HG02571 (cell line): ENCODE results near the gene PARD3B.

ENCODE experiments used
- ATAC-seq: cut with Tn5 transposase; IDR thresholded peaks from one replicate; pipeline ENCODE4 v1.9.1; 2021; ENCODE audit warnings: mild to moderate bottlenecking, moderate library complexity; ENCODE audit not compliant: unreplicated experiment

Gene PARD3B

GRCh38 chr2:205361272-205361671, 816.0 kb downstream of the PARD3B start:
- no peak for ATAC-seq

- ATAC-seq = no peak
Measured at GRCh38 chr2:205361970-205362369, 816.7 kb downstream of the PARD3B start.

GRCh38 chr2:205364261-205364660, 819.0 kb downstream of the PARD3B start:
- ATAC-seq = no peak

GRCh38 chr2:205366336-205367060, 821.2 kb downstream of the PARD3B start:
- no peak for ATAC-seq

- no peak for ATAC-seq
Measured at GRCh38 chr2:205367331-205367935, 822.2 kb downstream of the PARD3B start.

GRCh38 chr2:205369813-205370212, 824.5 kb downstream of the PARD3B start:
- ATAC-seq = no peak

- no peak for ATAC-seq
Measured at GRCh38 chr2:205370726-205371125, 825.5 kb downstream of the PARD3B start.

- ATAC-seq = no peak
Measured at GRCh38 chr2:205372141-205372540, 826.9 kb downstream of the PARD3B start.

GRCh38 chr2:205375461-205376448, 830.5 kb downstream of the PARD3B start:
- no peak for ATAC-seq

- no peak for ATAC-seq
Measured at GRCh38 chr2:205377324-205377723, 832.0 kb downstream of the PARD3B start.

- ATAC-seq = no peak
Measured at GRCh38 chr2:205383601-205384000, 838.3 kb downstream of the PARD3B start.

- ATAC-seq = no peak
Measured at GRCh38 chr2:205386109-205386508, 840.8 kb downstream of the PARD3B start.

GRCh38 chr2:205387350-205388055, 842.2 kb downstream of the PARD3B start:
- no peak for ATAC-seq

GRCh38 chr2:205390866-205391265, 845.6 kb downstream of the PARD3B start:
- ATAC-seq = no peak

- ATAC-seq = no peak
Measured at GRCh38 chr2:205401511-205401910, 856.2 kb downstream of the PARD3B start.

GRCh38 chr2:205402011-205402410, 856.7 kb downstream of the PARD3B start:
- ATAC-seq = no peak

- no peak for ATAC-seq
Measured at GRCh38 chr2:205403244-205403825, 858.1 kb downstream of the PARD3B start.

GRCh38 chr2:205405194-205405593, 859.9 kb downstream of the PARD3B start:
- no peak for ATAC-seq

- ATAC-seq = no peak
Measured at GRCh38 chr2:205405752-205406151, 860.5 kb downstream of the PARD3B start.

- no peak for ATAC-seq
Measured at GRCh38 chr2:205407984-205408383, 862.7 kb downstream of the PARD3B start.
